ENCODE data around the gene UNC80.

DNA sequence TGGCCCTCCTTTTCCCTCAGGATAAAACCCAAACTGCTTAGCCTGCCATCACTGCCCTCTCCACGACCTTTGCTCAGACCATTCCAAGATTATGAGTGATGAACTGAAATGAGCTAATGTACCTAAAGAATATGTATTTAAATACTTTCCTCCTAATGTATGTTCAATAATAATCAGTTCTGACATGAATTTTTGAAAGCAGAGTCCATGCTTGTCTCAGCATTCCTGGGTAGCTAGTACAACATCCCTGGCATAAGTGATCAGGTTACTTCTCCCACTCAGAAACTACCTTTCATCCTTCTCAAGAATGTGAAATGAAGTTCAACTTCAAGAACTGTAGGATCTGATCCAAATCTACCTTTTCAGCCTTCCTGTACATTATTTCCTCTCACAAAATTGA, 103.6 kb downstream of the UNC80 start:
- TF ChIP-seq GATA2 (CRISPR knock-in tag; IDR thresholded peaks at IDR 0.05) (no peak), SIN3A (IDR thresholded peaks at IDR 0.05; ENCODE audit: borderline replicate concordance, low read depth, low read length) (no peak), SMC3 (IDR thresholded peaks at IDR 0.05; ENCODE audit: low read depth, low read length) (no peak), RFX5 (IDR thresholded peaks at IDR 0.05; ENCODE audit: low read length) (no peak), EZH2phosphoT487 (IDR thresholded peaks at IDR 0.05; ENCODE audit: borderline replicate concordance, low read depth) (no peak), FOXM1 (IDR thresholded peaks at IDR 0.05; ENCODE audit: low read depth) (no peak), FOSL2 (IDR thresholded peaks at IDR 0.05; ENCODE audit: borderline replicate concordance, low read depth) (no peak), GABPA (IDR thresholded peaks at IDR 0.05; ENCODE audit: low read depth) (no peak)
- TF ChIP-seq, protein P1, sequence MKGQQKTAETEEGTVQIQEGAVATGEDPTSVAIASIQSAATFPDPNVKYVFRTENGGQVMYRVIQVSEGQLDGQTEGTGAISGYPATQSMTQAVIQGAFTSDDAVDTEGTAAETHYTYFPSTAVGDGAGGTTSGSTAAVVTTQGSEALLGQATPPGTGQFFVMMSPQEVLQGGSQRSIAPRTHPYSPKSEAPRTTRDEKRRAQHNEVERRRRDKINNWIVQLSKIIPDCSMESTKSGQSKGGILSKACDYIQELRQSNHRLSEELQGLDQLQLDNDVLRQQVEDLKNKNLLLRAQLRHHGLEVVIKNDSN (IDR thresholded peaks at IDR 0.05; ENCODE audit: borderline replicate concordance, low read depth): no peak
- TF ChIP-seq, protein P2, sequence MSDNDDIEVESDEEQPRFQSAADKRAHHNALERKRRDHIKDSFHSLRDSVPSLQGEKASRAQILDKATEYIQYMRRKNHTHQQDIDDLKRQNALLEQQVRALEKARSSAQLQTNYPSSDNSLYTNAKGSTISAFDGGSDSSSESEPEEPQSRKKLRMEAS (IDR thresholded peaks at IDR 0.05; ENCODE audit: low read depth): no peak
